ENCODE results near the gene MAP3K4. TPM values are rescaled to one million over a fixed set of nuclear protein-coding genes. Genes with fewer than 3 reads are reported as not detected.

Gene MAP3K4, protein sequence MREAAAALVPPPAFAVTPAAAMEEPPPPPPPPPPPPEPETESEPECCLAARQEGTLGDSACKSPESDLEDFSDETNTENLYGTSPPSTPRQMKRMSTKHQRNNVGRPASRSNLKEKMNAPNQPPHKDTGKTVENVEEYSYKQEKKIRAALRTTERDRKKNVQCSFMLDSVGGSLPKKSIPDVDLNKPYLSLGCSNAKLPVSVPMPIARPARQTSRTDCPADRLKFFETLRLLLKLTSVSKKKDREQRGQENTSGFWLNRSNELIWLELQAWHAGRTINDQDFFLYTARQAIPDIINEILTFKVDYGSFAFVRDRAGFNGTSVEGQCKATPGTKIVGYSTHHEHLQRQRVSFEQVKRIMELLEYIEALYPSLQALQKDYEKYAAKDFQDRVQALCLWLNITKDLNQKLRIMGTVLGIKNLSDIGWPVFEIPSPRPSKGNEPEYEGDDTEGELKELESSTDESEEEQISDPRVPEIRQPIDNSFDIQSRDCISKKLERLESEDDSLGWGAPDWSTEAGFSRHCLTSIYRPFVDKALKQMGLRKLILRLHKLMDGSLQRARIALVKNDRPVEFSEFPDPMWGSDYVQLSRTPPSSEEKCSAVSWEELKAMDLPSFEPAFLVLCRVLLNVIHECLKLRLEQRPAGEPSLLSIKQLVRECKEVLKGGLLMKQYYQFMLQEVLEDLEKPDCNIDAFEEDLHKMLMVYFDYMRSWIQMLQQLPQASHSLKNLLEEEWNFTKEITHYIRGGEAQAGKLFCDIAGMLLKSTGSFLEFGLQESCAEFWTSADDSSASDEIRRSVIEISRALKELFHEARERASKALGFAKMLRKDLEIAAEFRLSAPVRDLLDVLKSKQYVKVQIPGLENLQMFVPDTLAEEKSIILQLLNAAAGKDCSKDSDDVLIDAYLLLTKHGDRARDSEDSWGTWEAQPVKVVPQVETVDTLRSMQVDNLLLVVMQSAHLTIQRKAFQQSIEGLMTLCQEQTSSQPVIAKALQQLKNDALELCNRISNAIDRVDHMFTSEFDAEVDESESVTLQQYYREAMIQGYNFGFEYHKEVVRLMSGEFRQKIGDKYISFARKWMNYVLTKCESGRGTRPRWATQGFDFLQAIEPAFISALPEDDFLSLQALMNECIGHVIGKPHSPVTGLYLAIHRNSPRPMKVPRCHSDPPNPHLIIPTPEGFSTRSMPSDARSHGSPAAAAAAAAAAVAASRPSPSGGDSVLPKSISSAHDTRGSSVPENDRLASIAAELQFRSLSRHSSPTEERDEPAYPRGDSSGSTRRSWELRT (N-terminal part only)
- 29.1 TPM for total RNA-seq
- 10 to 100 TPM; 17.3 to 22.3 (median 19.1) TPM for polyA plus RNA-seq (ENCODE audit: insufficient read depth in 1 of 8, insufficient read length in 8 of 8, low replicate concordance in 1 of 8)
- long read RNA-seq, donor 1, result 0 reads
- long read RNA-seq, donor 2, result 0 reads
- long read RNA-seq, donor 3, full-length matches to known transcripts, result 2 of 2 reads
- long read RNA-seq, donor 3, partial matches to known transcripts, result 0 of 2 reads
- long read RNA-seq, donor 3, other reads (novel, unspliced or antisense), result 0 of 2 reads
- long read RNA-seq, donor 4, result 0 reads
- long read RNA-seq, donor 5, full-length matches to known transcripts, result 3 of 3 reads
- long read RNA-seq, donor 5, partial matches to known transcripts, result 0 of 3 reads
- long read RNA-seq, donor 5, other reads (novel, unspliced or antisense), result 0 of 3 reads
- long read RNA-seq, donor 6, full-length matches to known transcripts, result 2 of 2 reads
- long read RNA-seq, donor 6, partial matches to known transcripts, result 0 of 2 reads
- long read RNA-seq, donor 6, other reads (novel, unspliced or antisense), result 0 of 2 reads
- long read RNA-seq, donor 7, full-length matches to known transcripts, result 1 of 1 reads
- long read RNA-seq, donor 7, partial matches to known transcripts, result 0 of 1 reads
- long read RNA-seq, donor 7, other reads (novel, unspliced or antisense), result 0 of 1 reads
- long read RNA-seq, donor 8, result 0 reads
- long read RNA-seq, donor 9, full-length matches to known transcripts, result 1 of 1 reads
- long read RNA-seq, donor 9, partial matches to known transcripts, result 0 of 1 reads
- long read RNA-seq, donor 9, other reads (novel, unspliced or antisense), result 0 of 1 reads
- long read RNA-seq, donor 10, full-length matches to known transcripts, result 2 of 2 reads
- long read RNA-seq, donor 10, partial matches to known transcripts, result 0 of 2 reads
- long read RNA-seq, donor 10, other reads (novel, unspliced or antisense), result 0 of 2 reads
- long read RNA-seq, donor 11, result 0 reads

DNA sequence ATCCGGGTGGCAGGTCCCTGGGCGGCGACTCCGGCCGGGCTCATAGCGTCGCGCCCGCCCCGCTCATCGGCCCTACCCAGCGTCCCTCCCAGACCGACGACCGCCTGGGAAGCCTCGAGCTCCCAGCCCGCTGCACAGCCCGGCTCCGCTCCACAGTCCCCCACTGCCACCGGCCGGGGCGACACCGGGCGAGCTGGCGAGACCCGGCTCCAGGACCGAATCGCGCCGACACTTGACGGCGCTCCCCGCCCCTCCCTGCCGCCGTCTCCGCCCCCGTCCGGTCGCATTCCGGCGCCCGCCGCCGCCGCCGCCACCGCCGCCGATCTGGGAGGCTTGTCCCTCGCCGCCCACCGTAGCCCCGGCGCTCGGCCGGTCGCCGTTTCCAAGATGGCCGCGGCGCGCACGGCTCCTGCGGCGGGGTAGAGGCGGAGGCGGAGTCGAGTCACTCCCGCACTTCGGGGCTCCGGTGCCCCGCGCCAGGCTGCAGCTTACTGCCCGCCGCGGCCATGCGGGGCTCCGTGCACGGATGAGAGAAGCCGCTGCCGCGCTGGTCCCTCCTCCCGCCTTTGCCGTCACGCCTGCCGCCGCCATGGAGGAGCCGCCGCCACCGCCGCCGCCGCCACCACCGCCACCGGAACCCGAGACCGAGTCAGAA is at the start of gene MAP3K4:
Gene MAP3K4 (plus strand): TSS at position 364 of the 655 bp plus-strand sequence. CDS start 163 bp downstream, at position 527.
- Histone ChIP-seq H3K27me3 (ENCODE audit: control insufficient read depth, insufficient read depth, low read length) (no peaks in the 10 kb centered on the region), H3K4me1 (ENCODE audit: control insufficient read depth, insufficient read depth, low read length) (no peaks in the 10 kb centered on the region), H3K27ac (ENCODE audit: low read length) (peak within 1 kb of the TSS; percentile 92), H3K36me3 (ENCODE audit: control insufficient read depth, insufficient read depth, low read length) (no peaks in the 10 kb centered on the region), H3K9me3 (replicated peaks; ENCODE audit: control insufficient read depth, low read depth, low read length) (no peaks in the 10 kb centered on the region), H3K4me3 (ENCODE audit: low read length) (peak within 1 kb of the TSS; percentile 90)
- peak; percentile 90 for DNase-seq
- WGBS (ENCODE audit: insufficient coverage), result under 1% methylated on average over 97 of the region's 97 CpGs

DNA sequence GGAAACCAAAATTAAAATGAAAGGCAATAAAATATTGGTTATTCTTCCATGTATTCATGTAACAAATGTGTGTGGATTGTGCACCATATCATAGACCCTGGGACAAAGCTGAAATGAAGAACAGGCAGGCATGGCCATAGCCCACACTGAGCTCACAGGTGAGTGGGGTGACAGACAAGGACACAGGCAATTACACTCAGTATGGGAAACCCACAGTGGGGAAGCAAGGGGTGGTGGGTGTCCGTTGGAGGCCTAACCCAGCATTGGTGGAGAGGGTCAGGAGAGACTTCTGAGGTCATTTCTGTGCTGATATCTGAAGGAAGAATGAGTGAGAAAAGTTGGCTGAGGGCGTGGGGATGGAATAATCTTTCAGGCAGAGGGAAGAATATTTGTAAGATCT is 47.6 kb upstream of the MAP3K4 start:
- Histone ChIP-seq H3K9me3 (replicated peaks; ENCODE audit: control insufficient read depth, low read depth, low read length) (no peaks in the 10 kb centered on the region), H3K36me3 (ENCODE audit: control insufficient read depth, insufficient read depth, low read length) (no peaks in the 10 kb centered on the region), H3K4me1 (ENCODE audit: control insufficient read depth, insufficient read depth, low read length) (no peaks in the 10 kb centered on the region), H3K4me3 (ENCODE audit: low read length) (no peak overlapping the region), H3K27me3 (ENCODE audit: control insufficient read depth, insufficient read depth, low read length) (no peaks in the 10 kb centered on the region), H3K27ac (ENCODE audit: low read length) (no peak overlapping the region)
- 67% methylated on average over 2 of the region's 2 CpGs for WGBS (ENCODE audit: insufficient coverage)
- no peak for DNase-seq

DNA sequence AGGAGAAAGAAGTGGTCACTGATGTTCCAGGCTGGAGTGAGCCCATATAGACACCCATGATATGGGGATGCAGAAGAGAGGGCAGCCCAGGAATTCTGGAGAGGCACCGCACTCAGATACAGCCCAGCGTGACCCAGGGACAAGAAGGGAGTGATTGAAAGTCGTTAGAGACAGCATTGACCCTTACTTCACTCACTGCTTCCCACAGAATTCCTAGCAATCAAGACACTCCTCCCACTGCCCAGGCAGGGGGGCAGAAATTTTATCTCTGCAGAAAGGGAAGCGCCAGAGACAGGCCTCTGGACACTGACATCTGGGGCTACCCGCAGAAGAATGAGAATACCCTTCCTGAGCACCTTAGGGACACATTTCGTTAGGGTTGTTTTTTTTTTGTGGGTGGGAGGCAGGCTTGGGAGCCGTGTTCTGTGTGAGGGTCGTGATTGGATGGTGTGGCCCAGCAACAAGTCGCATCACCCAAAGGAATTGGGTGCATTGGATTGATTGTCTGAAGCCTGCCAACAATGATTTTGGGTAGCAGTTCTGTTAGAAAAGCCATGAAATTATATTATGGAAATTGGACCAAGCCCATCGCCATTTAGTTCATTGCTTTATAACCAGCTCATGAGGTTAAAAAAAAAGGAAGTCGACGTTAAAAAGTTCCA is 45.9 kb upstream of the MAP3K4 start:
- 64% methylated on average over 6 of the region's 12 CpGs for WGBS (ENCODE audit: insufficient coverage)
- no peak overlapping the region for H3K4me3 ChIP-seq (ENCODE audit: low read length)
- H3K27ac ChIP-seq (ENCODE audit: low read length), result no peak overlapping the region
- no peaks in the 10 kb centered on the region for H3K4me1 ChIP-seq (ENCODE audit: control insufficient read depth, insufficient read depth, low read length)
- H3K27me3 ChIP-seq (ENCODE audit: control insufficient read depth, insufficient read depth, low read length), result no peaks in the 10 kb centered on the region
- DNase-seq, result no peak
- no peaks in the 10 kb centered on the region for H3K36me3 ChIP-seq (ENCODE audit: control insufficient read depth, insufficient read depth, low read length)
- no peaks in the 10 kb centered on the region for H3K9me3 ChIP-seq (replicated peaks; ENCODE audit: control insufficient read depth, low read depth, low read length)

DNA sequence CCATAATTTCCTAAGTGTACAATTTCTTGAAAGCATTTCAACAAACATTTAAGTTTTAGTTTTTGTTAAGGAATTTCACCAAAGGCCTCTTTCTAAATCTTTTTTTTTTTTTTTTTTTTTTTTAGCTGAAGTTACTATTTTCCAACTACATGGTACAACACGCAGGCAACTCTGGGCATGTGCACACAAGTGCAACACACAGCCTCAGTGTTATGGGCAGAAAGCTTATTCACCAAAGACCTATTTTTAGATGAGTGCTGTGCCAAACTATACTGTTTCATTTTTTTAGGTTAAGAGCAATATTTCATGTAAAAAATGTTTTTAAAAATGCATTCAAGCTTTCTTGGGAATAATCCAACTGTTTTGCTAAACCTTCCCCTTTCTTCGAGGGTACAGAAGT is 42.0 kb upstream of the MAP3K4 start:
- Histone ChIP-seq H3K27ac (ENCODE audit: low read length) (no peak overlapping the region), H3K4me3 (ENCODE audit: low read length) (no peak overlapping the region), H3K27me3 (ENCODE audit: control insufficient read depth, insufficient read depth, low read length) (no peaks in the 10 kb centered on the region), H3K4me1 (ENCODE audit: control insufficient read depth, insufficient read depth, low read length) (no peaks in the 10 kb centered on the region), H3K9me3 (replicated peaks; ENCODE audit: control insufficient read depth, low read depth, low read length) (no peaks in the 10 kb centered on the region), H3K36me3 (ENCODE audit: control insufficient read depth, insufficient read depth, low read length) (no peaks in the 10 kb centered on the region)
- DNase-seq, result no peak
- WGBS (ENCODE audit: insufficient coverage), result no CpG with 5 or more reads among the region's 2 CpGs

DNA sequence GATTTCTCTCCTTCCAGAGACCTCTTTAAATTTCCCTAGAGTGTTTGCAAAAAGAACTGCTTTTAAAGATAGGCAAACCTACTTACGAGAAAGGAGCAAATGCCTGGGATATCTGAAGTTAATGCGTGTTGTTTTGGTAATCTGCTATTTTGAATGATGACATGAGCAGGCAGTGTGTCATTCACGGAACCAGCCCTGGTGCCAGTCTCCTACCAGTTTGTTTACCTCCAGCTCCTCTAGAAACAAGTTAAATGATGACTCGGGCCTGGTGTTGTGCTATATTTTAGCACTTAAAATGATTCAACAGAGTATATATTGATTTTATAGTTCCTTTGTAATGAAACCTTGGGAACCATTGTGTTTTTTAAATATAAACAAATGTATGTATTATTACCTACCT is 41.1 kb upstream of the MAP3K4 start:
- H3K4me1 ChIP-seq (ENCODE audit: control insufficient read depth, insufficient read depth, low read length), result no peaks in the 10 kb centered on the region
- H3K27ac ChIP-seq (ENCODE audit: low read length), result no peak overlapping the region
- H3K9me3 ChIP-seq (replicated peaks; ENCODE audit: control insufficient read depth, low read depth, low read length), result no peaks in the 10 kb centered on the region
- WGBS (ENCODE audit: insufficient coverage), result 60% methylated on average over 1 of the region's 4 CpGs
- no peak overlapping the region for H3K4me3 ChIP-seq (ENCODE audit: low read length)
- no peak for DNase-seq
- H3K27me3 ChIP-seq (ENCODE audit: control insufficient read depth, insufficient read depth, low read length), result no peaks in the 10 kb centered on the region
- H3K36me3 ChIP-seq (ENCODE audit: control insufficient read depth, insufficient read depth, low read length), result no peaks in the 10 kb centered on the region

DNA sequence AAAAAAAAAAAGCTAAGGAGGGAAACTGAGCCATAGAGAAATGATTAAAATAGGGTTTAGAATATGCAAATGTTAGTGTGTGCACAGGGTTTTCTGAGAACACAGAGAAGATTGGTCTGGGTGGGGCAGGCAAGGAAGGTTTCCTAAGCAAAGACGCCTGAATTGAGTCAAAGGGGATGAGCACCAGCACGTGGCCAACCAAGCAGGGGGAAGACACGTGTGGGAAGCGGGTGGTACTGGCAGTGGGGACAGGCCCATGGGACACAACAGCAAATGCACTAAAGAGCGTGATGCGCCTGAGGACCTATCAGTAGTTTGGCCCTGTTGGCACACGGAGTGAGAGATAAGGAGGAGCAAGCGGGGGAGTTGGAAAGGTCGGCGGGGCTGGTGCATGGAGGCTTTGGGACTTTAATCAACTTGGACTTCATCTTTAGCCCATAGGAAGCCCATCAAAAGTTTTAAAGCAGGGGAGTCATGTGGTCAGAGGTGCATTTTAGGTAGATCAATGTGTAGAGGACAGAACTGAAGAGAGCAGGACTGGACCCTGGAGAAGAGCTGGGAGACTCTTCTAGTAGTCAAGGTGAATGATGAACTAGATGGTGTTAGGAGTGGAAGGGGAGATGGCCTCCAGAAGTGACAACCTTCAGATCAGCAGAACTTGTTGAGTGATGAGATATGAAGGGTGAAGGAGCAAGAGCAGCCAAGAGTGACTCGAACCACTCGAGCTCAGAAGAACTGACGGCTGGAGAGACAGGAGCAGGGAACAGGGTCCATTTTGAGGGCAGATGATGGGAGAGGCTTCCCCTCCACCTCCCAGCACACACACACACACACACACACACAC is 40.2 kb upstream of the MAP3K4 start:
- WGBS (ENCODE audit: insufficient coverage), result 92% methylated on average over 10 of the region's 13 CpGs
- no peak overlapping the region for H3K27ac ChIP-seq (ENCODE audit: low read length)
- no peaks in the 10 kb centered on the region for H3K27me3 ChIP-seq (ENCODE audit: control insufficient read depth, insufficient read depth, low read length)
- DNase-seq, result no peak
- no peaks in the 10 kb centered on the region for H3K36me3 ChIP-seq (ENCODE audit: control insufficient read depth, insufficient read depth, low read length)
- H3K9me3 ChIP-seq (replicated peaks; ENCODE audit: control insufficient read depth, low read depth, low read length), result no peaks in the 10 kb centered on the region
- no peak overlapping the region for H3K4me3 ChIP-seq (ENCODE audit: low read length)
- no peaks in the 10 kb centered on the region for H3K4me1 ChIP-seq (ENCODE audit: control insufficient read depth, insufficient read depth, low read length)

DNA sequence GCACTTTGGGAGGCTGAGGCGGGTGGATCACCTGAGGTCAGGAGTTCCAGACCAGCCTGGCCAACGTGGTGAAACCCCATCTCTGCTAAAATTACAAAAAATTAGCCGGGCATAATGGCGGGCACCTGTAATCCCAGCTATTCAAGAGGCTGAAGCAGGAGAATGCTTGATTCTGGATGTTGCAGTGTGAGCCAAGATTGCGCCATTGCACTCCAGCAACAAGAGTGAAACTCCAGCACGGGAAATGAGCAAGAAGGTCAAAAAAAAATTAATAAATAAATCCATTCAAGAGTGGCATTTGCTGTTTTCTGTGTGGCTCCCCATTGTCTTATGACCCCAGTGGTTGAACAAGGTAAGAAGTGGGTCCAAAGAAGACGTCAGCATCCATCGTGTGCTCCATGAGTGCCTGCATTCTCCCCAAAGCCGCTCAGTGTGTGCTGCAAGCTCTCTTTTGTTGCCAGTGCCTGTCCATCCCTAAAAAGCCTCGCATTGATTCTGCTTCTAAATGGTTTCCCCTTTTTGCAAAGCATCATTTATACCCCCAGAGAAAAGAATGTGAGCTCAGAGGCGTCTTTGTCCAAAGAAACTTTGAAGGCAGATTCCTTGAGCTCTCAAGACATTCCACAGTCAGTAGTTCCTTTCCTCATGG is 38.8 kb upstream of the MAP3K4 start:
- no peaks in the 10 kb centered on the region for H3K9me3 ChIP-seq (replicated peaks; ENCODE audit: control insufficient read depth, low read depth, low read length)
- H3K27ac ChIP-seq (ENCODE audit: low read length), result no peak overlapping the region
- H3K36me3 ChIP-seq (ENCODE audit: control insufficient read depth, insufficient read depth, low read length), result no peaks in the 10 kb centered on the region
- no peaks in the 10 kb centered on the region for H3K4me1 ChIP-seq (ENCODE audit: control insufficient read depth, insufficient read depth, low read length)
- no peak overlapping the region for H3K4me3 ChIP-seq (ENCODE audit: low read length)
- 62% methylated on average over 4 of the region's 11 CpGs for WGBS (ENCODE audit: insufficient coverage)
- no peak for DNase-seq
- H3K27me3 ChIP-seq (ENCODE audit: control insufficient read depth, insufficient read depth, low read length), result no peaks in the 10 kb centered on the region
